ENCODE results near the gene TPP1. TPM values are rescaled to one million over a fixed set of nuclear protein-coding genes. Genes with fewer than 3 reads are reported as not detected.

TPP1 gene
- total RNA-seq, 2 donors from 2014 or later = 48.8 to 83.1 TPM

DNA sequence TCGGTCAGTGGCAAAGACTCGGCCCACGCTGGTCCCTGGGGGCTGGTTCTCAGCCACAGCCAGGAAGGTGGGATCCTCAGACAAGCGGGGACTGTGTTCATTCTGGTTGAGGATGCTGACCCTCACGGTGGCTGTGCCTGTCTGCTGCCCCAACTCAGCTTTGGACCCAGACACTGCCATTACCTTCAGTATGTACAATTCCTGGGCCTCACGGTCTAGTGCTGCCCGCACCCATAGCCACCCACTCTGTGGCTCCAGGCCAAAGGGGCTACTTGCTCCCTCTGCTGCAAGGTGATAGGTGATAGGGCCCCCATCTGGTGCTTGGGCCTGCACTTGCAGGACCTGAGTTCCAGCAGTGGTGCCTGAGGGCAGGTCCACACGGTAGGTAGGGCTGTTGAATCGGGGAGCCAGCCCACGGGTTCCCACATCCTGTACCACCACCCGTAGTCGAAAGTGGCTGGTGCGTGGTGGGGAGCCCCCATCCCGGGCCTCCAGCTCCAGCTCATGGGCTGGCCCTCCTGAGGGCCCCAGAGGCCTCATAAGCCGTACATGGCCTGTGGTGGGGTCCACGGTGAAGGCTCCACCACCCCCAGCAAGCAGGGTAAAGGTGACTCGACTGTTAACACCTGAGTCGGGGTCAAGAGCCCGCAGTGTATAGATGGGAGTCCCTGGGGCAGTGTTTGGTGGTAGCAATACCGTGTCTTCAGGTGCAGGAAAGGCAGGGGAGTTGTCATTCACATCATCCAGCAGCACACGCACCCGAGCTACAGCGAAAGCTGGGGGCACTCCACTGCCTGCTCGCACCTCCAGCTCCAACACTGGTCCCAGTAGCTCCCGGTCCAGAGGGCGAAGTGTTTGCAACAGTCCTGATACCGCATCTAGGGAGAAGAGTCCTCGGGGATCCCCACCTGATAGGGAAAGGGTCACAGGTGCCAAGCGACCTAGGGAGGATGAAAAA, 13.2 kb upstream of the TPP1 start:
- Histone ChIP-seq H3K9me3 (no peaks in the 10 kb centered on the region), H3K27me3 (no peaks in the 10 kb centered on the region), H3K36me3 (peaks cover 35% of the 10 kb centered on the region), H3K27ac (no peak overlapping the region), H3K4me1 (peaks cover 0 to 41% of the 10 kb centered on the region in 2 donors), H3K4me3 (no peak overlapping the region)
- DNase-seq (ENCODE audit: low spot score) = no peak
- TF ChIP-seq, protein P1, sequence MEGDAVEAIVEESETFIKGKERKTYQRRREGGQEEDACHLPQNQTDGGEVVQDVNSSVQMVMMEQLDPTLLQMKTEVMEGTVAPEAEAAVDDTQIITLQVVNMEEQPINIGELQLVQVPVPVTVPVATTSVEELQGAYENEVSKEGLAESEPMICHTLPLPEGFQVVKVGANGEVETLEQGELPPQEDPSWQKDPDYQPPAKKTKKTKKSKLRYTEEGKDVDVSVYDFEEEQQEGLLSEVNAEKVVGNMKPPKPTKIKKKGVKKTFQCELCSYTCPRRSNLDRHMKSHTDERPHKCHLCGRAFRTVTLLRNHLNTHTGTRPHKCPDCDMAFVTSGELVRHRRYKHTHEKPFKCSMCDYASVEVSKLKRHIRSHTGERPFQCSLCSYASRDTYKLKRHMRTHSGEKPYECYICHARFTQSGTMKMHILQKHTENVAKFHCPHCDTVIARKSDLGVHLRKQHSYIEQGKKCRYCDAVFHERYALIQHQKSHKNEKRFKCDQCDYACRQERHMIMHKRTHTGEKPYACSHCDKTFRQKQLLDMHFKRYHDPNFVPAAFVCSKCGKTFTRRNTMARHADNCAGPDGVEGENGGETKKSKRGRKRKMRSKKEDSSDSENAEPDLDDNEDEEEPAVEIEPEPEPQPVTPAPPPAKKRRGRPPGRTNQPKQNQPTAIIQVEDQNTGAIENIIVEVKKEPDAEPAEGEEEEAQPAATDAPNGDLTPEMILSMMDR (IDR thresholded peaks at IDR 0.05) = no peak

DNA sequence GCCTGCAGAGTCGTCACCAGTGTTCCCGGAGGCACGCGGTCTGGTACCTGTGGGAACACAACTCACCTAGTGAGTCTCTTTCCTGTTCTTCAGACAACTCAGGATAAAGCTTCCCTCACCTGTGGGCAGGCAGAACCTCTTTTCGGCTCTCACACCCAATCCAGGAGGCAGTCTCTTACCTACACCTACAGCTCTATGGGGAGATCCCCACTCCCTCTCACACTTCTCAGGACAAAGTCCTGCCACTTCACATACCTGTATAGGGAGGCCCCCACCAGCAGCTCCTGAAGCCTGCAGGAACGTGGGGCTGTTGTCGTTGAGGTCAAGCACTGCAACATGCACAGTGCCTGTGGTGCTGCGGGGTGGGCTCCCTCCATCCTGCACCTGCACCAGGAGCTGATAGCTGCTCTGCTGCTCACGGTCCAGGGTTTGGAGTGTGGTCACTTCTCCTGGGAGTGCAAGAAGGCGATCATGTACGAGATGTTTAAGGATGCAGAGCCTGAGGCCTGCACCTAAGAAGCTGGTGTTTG, 12.2 kb upstream of the TPP1 start:
- no peaks in the 10 kb centered on the region for H3K27me3 ChIP-seq
- no peak overlapping the region for H3K4me3 ChIP-seq
- H3K27ac ChIP-seq = no peak overlapping the region
- no peak for DNase-seq (ENCODE audit: low spot score)
- peaks cover 0 to 31% of the 10 kb centered on the region in 2 donors for H3K4me1 ChIP-seq
- no peaks in the 10 kb centered on the region for H3K9me3 ChIP-seq
- peaks cover 43% of the 10 kb centered on the region for H3K36me3 ChIP-seq
- TF ChIP-seq, protein P1 (IDR thresholded peaks at IDR 0.05) = no peak

DNA sequence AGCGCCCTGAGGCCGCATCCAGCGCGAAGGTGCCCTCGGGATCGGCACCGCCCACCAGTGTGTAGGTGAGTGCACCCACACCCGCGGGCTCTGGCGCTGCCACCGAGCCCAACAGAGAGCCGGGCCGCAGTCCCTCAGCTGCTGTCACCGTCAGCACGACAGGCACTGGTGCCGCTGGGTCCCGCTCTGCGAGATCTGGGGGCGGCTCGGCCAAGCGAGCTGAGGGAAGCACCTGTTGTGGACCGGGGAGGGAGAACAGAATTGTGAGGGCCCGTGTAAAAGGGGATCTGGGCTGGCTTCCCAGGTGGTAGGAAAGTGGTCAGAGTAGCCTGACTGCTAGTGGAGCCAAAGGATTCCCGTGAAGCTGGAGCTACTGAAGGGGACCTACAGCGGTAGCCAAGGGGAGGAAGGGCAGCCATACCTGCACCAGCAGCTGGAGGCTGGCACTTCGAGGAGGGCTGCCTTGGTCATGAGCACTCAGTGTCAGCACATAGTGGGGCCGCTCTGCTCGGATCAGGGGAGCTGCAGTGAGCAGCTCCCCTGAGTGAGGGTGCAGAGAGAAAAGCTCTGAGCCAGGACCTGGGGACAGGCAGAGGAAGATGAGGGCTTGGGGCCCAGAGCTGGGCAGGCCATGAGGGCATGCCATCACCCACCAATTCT, 11.5 kb upstream of the TPP1 start:
- no peak overlapping the region for H3K4me3 ChIP-seq
- no peak for DNase-seq (ENCODE audit: low spot score)
- peaks cover 50% of the 10 kb centered on the region for H3K36me3 ChIP-seq
- H3K27me3 ChIP-seq = no peaks in the 10 kb centered on the region
- peaks cover 0 to 25% of the 10 kb centered on the region in 2 donors for H3K4me1 ChIP-seq
- H3K9me3 ChIP-seq = no peaks in the 10 kb centered on the region
- TF ChIP-seq, protein P1 (IDR thresholded peaks at IDR 0.05) = no peak
- no peak overlapping the region for H3K27ac ChIP-seq

DNA sequence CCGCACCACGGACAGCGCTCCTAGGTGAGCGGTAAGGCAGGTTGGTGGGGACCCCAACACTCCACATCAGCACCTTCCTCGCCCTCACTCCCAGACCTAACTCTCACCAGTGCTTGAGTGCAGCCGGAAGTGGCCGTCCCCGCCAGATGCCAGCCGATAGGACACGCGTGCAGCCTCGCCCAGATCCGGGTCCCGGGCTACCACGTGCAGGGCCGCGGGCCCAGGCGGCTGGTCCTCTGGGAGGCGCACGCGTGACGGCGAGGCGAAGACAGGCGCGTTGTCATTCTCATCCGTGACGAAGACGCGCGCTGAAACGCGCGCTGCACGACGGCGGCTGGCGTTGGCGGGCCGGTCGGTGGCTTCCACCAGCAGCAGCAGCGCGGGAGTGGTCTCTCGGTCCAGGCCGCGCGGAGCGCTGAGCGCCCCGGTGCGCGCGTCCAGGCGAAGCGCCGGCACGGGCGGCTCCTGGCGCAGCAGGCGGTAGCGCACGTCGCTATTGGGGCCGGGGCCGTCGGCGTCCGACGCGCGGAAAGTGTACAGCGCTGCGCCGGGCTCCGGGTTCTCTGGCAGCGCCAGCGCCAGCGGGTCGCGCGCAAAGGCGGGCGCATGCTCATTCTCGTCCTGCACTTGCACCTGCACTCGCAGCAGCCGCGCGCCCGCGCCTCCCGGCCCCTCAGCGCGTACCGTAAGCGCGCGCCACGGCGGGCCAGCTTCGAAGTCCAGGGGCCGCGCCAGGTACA, 10.8 kb upstream of the TPP1 start:
- Histone ChIP-seq H3K36me3 (peaks cover 57% of the 10 kb centered on the region), H3K4me3 (no peak overlapping the region), H3K27me3 (no peaks in the 10 kb centered on the region), H3K27ac (no peak overlapping the region), H3K4me1 (peaks cover 0 to 18% of the 10 kb centered on the region in 2 donors), H3K9me3 (no peaks in the 10 kb centered on the region)
- no peak for DNase-seq (ENCODE audit: low spot score)
- TF ChIP-seq, protein P1 (IDR thresholded peaks at IDR 0.05) = no peak

DNA sequence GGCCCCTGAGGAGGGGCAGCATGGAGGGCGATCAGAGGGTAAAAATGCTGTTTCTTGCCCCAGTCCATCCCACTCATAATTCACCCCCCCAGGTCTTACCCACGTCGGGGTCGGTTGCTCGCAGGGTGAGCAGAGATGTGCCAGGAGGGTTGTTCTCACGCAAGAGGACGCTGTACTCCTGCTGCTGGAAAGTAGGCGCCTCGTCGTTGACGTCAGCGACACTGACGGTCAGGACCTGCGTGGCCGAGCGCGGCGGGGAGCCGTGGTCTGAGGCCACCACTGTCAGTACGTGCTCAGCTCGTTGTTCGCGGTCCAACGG, 10.3 kb upstream of the TPP1 start:
- no peak for DNase-seq (ENCODE audit: low spot score)
- Histone ChIP-seq H3K27me3 (no peaks in the 10 kb centered on the region), H3K9me3 (no peaks in the 10 kb centered on the region), H3K27ac (no peak overlapping the region), H3K4me1 (peaks cover 0 to 13% of the 10 kb centered on the region in 2 donors), H3K4me3 (no peak overlapping the region), H3K36me3 (peaks cover 60% of the 10 kb centered on the region)
- TF ChIP-seq, protein P1 (IDR thresholded peaks at IDR 0.05) = no peak

Data from right atrium auricular region (tissue), 2 donors.